GM18505 (cell line): ENCODE data around the gene MTM1.

Experiments
- ATAC-seq: cut with Tn5 transposase; IDR thresholded peaks from one replicate; pipeline ENCODE4 v1.9.1; 2021; ENCODE audit not compliant: unreplicated experiment
- POLR2A ChIP-seq: IDR thresholded peaks from 4 replicates; pipeline ENCODE4 v1.6.1; 2011; ENCODE audit warnings: borderline replicate concordance; ENCODE audit not compliant: insufficient read depth, insufficient read length; ENCODE audit errors: extremely low read depth

The MTM1 gene

DNA sequence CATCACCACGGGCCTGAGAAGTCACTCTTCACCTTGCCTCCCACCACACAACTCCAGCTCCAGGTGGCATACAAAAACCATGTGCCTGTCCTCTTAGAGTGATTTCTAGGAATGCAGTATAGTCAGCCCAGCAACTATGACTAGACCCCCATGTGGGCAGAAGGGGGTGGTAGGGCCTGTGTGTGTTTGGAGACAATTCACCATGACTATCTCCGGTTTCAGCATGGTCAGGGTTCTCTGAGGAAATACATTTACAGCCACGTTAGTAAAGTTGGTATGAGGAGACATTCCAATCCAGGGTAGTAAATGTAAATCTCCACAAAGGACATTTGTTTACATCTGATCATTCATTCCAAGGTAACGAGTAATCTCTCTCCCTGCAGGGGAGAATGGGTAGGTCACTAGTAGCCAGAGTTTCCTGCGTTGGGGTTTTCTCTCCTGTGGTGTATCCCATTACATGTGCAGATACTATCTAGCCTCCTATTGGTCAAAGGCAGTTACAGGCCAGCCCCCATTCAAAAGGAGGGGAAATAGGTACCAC, 120.6 kb downstream of the MTM1 start:
- no peak for ATAC-seq
- no peak for TF ChIP-seq POLR2A

DNA sequence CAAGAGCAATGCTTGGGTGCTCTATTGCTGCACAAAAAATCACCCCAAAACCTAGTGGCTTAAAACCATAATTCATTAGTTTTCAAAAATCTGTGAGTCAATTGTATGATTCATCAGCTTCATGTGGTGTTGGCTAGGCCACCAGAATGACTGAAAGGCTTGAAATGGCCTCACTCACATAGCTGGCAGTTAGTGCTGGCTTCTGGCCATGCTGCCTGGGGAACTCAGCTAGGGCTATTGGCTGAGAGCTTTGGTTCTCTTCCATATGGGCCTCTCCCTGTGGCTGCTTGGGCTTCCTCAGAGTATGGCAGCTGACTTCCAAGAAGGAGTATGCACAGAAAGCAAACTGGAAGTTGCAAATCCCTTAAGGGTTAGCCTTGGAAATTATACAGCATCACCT, 121.7 kb downstream of the MTM1 start:
- no peak for TF ChIP-seq POLR2A
- no peak for ATAC-seq

DNA sequence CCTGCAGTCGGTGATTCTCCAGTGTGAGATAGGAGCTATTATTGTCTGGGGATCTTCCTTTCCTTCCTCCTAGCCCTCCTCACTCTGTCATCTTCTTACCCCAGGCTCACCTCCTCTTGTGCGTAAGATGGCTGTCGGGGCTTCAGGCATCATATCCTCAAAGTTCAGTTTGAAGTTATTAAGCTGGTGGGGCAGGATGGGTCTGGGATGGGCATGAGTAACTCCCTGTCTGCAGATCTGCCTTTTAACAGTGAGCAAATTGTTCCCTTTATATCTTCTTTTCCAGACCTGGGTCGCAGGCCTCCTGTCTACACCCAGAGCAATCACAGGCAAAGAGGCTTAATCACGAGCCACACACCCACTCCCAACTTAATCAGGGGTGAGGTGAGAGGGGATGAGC, 123.9 kb downstream of the MTM1 start:
- no peak for TF ChIP-seq POLR2A
- no peak for ATAC-seq

DNA sequence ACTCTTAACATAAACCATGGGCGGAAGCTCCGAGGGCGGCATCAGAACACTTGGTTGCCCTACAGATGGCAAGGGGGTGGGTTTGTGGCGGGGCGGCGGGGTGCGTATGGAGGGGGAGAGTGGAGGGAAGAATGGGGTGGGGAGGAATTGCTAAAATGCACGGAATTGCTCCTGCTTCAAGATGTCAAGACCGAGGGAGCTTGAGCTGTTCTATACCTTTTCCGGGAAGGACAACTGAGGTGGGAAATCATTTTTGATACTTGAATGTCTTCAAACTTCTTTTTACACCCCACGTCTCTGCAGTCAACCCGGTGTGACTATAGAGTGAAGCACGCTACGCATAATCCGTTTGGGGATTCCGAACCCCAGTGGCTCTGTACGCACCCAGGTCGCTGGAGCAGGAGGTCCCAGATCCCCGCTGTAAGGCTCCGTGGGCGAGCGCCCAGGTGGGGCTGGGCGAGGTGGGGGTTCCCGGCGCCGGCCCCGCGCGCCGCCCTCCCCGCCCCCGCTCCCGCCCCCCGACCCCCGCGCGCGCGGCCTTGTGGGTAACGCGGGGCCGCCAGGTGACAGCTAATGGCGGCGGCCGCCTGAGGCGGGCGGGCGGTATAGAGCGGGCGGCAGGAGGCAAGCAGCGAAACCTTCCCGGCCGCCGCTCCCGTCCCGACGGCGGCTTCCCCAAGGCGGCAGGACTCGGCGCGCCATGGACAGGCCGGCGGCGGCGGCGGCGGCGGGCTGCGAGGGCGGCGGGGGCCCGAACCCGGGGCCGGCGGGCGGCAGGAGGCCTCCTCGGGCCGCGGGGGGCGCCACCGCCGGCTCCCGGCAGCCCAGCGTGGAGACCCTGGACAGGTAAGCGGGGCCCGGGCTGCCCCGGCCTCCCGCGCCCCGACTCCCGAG, 124.7 kb downstream of the MTM1 start, which contains the start of gene MTMR1:
MTMR1 (plus strand) TSS at position 566 of the 894 bp plus-strand sequence; CDS start at position 701, 135 bp downstream.
- peak; percentile 63 for TF ChIP-seq POLR2A
- peak; percentile 56 for ATAC-seq

DNA sequence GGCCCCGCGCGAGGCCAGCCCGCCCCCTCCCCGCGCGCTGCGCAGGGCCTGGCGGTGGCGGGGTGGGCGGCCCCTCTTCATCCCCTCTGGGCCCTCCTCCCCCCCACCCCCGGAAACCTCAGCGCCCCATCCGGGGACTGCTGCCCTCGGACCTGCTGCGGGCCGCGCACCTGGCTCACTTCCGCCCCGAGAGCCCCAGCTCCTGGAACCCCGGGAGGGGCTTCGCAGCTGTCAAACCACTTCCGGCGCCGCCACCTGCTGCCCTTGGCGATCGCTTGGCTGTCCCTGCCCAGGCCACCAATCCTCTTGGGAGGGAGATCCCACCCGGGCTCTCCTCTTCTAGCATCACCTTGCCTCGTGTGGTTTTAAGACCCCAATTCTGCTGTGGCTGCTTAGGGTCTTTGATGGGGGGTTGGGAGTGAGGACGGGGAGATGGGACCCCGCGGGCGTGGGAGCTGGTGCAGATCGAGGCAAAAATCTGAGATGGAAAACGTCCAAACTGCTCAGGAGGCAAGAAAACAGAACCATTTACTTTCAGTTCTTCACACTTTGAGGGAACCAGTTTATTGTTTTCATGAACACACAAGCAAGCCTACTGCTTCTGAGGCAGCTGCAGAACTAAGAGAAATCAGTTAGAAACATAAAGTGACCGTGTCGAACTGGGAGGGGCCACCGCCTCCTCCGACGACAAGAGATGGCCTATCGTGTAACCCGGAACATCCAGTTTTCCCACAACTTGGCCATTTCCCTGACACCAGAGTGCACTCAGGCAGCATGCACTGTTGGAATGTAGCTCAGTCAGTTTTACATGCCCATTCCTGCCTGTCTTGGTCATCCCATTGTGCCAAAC, 125.5 kb downstream of the MTM1 start:
- ATAC-seq = peak; percentile 75
- TF ChIP-seq POLR2A = peak; percentile 32

DNA sequence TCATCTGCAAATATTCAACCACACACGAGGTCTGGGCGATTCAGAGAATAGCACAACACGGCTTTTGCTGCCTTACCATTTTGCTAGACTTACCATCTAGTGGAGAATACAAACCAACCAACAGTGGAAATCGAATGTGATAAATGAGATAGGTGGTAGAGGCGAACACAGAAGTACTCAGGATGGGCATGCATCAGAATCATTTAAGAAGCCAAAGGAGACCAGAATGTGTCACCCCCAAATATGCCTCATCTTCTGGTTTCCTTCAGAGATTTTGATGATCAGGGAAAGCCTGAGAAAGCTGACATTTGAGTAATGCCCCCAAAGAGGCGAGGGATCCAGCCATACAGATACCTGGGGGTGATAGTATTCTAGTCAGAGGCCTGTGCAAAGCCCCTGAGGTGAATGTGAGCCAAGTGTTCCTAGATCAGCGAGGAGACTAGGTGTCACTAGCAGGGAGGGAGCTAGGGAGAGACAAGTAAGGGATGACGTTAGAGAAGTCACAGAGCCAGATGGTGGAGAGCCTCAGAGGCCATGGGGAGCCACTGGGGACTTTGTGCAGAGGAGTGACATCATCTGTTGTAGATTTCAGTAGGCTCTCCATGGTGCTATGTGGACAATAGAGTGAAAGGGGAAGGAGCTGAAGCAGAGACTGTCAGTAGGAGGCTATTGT, 126.5 kb downstream of the MTM1 start:
- no peak for TF ChIP-seq POLR2A
- no peak for ATAC-seq

DNA sequence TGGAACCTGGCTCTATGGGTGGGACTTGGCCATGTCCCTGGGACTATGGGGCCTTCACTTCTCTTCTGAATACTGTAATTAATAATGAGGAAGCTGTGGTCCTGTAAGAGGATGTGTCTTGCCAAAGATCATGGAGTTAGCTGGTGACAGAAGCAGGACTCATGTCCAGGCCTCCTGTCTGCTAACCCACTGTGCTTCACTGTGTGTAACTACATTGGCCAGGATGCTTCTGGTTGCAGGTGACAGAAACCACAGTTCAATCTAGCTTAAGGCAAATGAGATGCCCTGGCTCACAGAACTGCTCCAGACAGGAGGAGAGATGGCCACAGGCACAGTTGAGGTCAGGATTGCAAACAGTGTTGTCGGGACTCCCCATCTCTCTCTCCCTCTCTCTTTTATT, 127.9 kb downstream of the MTM1 start:
- ATAC-seq = no peak
- TF ChIP-seq POLR2A = no peak

DNA sequence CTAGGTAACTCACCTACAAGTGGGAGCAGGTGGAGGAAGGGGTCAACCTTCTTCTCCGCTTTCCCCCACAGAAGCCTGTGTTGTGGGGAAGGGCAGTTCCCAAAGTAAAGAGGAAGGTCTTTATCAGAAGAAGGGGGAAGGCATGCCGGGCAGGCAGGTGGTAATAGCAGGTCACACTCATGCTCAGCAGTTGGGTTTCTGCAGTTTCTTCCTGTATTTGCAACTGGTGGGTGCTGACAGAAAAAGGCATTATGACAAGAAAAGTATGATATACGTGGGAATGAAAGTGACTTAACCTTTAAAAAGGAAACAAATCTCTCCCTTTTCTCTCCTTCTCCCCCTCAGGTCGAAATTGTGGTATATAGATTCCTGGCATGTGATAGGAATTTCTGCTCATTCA, 128.4 kb downstream of the MTM1 start:
- ATAC-seq = no peak
- no peak for TF ChIP-seq POLR2A

DNA sequence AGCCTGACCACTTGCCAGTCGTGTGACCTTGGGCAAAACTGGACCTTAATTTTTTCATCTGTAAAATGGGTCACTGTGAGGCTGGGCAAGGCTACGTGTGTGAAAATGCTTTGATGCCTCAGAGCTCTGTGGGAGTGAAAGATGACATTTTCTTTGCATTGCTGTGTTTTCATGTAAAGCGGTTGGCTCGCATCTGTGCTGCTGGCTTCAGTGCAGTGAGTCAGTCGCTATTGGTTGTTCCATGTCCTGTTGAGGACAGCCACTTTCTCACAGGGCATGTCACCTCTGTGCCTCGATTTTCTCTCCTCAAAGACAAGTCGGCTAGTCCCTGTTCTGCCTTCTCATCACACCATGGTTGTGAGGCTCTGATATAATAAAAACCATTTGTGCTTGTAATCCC, 129.2 kb downstream of the MTM1 start:
- TF ChIP-seq POLR2A = no peak
- ATAC-seq = no peak

DNA sequence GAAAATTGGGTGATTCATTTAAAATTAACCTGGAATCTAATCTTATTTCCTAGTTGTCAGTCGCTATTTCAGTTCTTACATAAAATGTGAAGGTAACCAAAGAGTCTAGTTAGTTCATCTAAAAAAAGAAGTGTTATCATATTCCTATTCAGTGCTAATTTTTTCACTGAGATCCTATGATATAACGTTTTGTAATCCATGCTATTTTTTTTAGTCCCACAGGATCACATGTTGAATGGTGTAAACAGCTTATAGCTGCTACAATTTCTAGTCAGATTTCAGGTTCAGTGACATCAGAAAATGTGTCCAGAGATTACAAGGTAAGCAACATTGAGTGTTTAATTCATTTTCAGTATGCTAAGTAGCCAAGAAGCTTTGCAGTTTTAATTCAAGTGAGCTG, 130.6 kb downstream of the MTM1 start:
- no peak for TF ChIP-seq POLR2A
- no peak for ATAC-seq

DNA sequence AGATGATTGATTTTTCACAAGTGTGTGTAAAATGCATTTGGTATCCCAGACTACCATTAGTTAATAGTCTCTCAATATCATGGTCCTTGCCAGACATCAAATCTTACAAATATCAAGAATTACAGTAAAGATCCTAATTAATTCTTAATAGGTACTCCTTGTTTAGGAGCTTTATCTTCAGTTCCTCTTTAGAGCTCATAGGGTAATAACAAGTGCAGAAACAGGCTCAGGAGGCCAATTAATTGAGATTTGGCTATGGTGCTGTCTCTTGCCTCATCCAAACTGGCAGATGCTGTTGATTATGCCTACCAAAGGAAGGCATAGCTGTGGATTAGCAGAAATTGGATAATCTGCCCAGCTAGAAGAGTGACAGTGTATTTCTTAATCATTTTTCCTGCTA, 131.7 kb downstream of the MTM1 start:
- ATAC-seq = no peak
- TF ChIP-seq POLR2A = no peak

DNA sequence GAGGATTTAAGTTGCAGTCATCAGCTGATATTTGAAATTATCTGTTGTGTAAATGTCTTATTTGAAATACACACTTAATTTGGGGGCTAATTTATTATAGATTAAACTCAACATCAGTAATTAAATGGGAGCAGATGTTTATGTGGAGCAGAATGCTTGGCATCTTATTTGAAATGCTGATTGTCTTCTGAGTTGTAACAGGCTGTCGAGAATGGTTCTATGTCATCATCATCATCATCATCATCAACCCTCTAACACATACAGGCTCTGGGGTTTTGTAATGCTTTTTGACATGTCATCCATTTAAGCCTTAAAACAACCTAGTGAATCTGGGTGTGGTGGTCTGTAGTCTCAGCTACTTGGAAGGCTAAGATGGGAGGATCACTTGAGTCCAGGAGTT, 133.0 kb downstream of the MTM1 start:
- TF ChIP-seq POLR2A = no peak
- ATAC-seq = no peak
